Breast epithelium (tissue), 3 donors: ENCODE data around the gene PPP1R18.

Source experiments
- CTCF ChIP-seq, 3 donors: fragments of 450-650 bp; IDR thresholded peaks; one replicate each; pipeline ENCODE4 v1.5.1; 2016 to 2017; ENCODE audit warnings: antibody characterized with exemption in 3 of 3, mild to moderate bottlenecking in 3 of 3, moderate library complexity in 3 of 3
- POLR2A ChIP-seq: fragments of 450-650 bp; IDR thresholded peaks from one replicate; pipeline ENCODE4 v1.6.1; 2016; ENCODE audit warnings: antibody characterized with exemption, mild to moderate bottlenecking, moderate library complexity

GRCh38 chr6:30678964-30679726 is 7.3 kb downstream of the PPP1R18 start:
- TF ChIP-seq CTCF (IDR thresholded peaks at IDR 0.05) (peak; percentile 89 to 97 (median 95)), POLR2A (no peak)
